ENCODE data around the gene HFE. TPM values are rescaled to one million over a fixed set of nuclear protein-coding genes. Genes with fewer than 3 reads are reported as not detected.

Gene HFE
- total and polyA plus RNA-seq, 2 of the 13 experiments (the other 11 are each of a cell fraction or from before 2014, with no cell fraction given), result 3.7 to 6.3 TPM

- no peak for TF ChIP-seq TBX3 (IDR thresholded peaks at IDR 0.05; ENCODE audit: borderline replicate concordance)
- no peak for TF ChIP-seq SMARCC2 (IDR thresholded peaks at IDR 0.05)
- TF ChIP-seq NKX3-1 (CRISPR knock-in tag; IDR thresholded peaks at IDR 0.05), result peak; percentile 86; the same call in 1 of the 2 replicates
- no peak for TF ChIP-seq SNRNP70 (IDR thresholded peaks at IDR 0.05; ENCODE audit: low read depth, low read length)
- peak; percentile 36; the same call in 1 of the 2 replicates for TF ChIP-seq RARA (CRISPR knock-in tag; IDR thresholded peaks at IDR 0.05)
- TF ChIP-seq, protein P1, sequence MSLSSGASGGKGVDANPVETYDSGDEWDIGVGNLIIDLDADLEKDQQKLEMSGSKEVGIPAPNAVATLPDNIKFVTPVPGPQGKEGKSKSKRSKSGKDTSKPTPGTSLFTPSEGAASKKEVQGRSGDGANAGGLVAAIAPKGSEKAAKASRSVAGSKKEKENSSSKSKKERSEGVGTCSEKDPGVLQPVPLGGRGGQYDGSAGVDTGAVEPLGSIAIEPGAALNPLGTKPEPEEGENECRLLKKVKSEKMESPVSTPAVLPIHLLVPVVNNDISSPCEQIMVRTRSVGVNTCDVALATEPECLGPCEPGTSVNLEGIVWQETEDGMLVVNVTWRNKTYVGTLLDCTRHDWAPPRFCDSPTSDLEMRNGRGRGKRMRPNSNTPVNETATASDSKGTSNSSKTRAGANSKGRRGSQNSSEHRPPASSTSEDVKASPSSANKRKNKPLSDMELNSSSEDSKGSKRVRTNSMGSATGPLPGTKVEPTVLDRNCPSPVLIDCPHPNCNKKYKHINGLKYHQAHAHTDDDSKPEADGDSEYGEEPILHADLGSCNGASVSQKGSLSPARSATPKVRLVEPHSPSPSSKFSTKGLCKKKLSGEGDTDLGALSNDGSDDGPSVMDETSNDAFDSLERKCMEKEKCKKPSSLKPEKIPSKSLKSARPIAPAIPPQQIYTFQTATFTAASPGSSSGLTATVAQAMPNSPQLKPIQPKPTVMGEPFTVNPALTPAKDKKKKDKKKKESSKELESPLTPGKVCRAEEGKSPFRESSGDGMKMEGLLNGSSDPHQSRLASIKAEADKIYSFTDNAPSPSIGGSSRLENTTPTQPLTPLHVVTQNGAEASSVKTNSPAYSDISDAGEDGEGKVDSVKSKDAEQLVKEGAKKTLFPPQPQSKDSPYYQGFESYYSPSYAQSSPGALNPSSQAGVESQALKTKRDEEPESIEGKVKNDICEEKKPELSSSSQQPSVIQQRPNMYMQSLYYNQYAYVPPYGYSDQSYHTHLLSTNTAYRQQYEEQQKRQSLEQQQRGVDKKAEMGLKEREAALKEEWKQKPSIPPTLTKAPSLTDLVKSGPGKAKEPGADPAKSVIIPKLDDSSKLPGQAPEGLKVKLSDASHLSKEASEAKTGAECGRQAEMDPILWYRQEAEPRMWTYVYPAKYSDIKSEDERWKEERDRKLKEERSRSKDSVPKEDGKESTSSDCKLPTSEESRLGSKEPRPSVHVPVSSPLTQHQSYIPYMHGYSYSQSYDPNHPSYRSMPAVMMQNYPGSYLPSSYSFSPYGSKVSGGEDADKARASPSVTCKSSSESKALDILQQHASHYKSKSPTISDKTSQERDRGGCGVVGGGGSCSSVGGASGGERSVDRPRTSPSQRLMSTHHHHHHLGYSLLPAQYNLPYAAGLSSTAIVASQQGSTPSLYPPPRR (CRISPR knock-in tag; IDR thresholded peaks at IDR 0.05; ENCODE audit: borderline replicate concordance), result no peak; the same call in 1 of the 2 replicates
- TF ChIP-seq RAD51 (IDR thresholded peaks at IDR 0.05; ENCODE audit: borderline replicate concordance), result no peak
- peak; percentile 89 for TF ChIP-seq KLF13 (CRISPR knock-in tag; IDR thresholded peaks at IDR 0.05)
- TF ChIP-seq ZNF879 (CRISPR knock-in tag; IDR thresholded peaks at IDR 0.05), result no peak; the same call in 1 of the 2 replicates
- peak; percentile 81 for TF ChIP-seq ZNF451 (CRISPR knock-in tag; IDR thresholded peaks at IDR 0.05)
- peak; percentile 64; the same call in 1 of the 2 replicates for TF ChIP-seq ZBTB20 (CRISPR knock-in tag; IDR thresholded peaks at IDR 0.05; ENCODE audit: borderline replicate concordance, low read depth)
- TF ChIP-seq, protein P2, sequence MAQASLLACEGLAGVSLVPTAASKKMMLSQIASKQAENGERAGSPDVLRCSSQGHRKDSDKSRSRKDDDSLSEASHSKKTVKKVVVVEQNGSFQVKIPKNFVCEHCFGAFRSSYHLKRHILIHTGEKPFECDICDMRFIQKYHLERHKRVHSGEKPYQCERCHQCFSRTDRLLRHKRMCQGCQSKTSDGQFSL (CRISPR knock-in tag; IDR thresholded peaks at IDR 0.05), result peak; percentile 69; the same call in 1 of the 2 replicates
- TF ChIP-seq ZNF17 (CRISPR knock-in tag; IDR thresholded peaks at IDR 0.05), result no peak
- no peak; the same call in 1 of the 2 replicates for TF ChIP-seq ZNF614 (CRISPR knock-in tag; IDR thresholded peaks at IDR 0.05; ENCODE audit: borderline replicate concordance)
- TF ChIP-seq MATR3 (CRISPR knock-in tag; IDR thresholded peaks at IDR 0.05), result no peak
- TF ChIP-seq ZNF207 (IDR thresholded peaks at IDR 0.05; ENCODE audit: borderline replicate concordance), result no peak
- TF ChIP-seq, protein P3, sequence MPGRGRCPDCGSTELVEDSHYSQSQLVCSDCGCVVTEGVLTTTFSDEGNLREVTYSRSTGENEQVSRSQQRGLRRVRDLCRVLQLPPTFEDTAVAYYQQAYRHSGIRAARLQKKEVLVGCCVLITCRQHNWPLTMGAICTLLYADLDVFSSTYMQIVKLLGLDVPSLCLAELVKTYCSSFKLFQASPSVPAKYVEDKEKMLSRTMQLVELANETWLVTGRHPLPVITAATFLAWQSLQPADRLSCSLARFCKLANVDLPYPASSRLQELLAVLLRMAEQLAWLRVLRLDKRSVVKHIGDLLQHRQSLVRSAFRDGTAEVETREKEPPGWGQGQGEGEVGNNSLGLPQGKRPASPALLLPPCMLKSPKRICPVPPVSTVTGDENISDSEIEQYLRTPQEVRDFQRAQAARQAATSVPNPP (CRISPR knock-in tag; IDR thresholded peaks at IDR 0.05), result peak; percentile 70; the same call in 1 of the 2 replicates
- peak; percentile 88; the same call in 1 of the 2 replicates for TF ChIP-seq ZNF367 (CRISPR knock-in tag; IDR thresholded peaks at IDR 0.05; ENCODE audit: borderline replicate concordance)
- TF ChIP-seq ZNF20 (CRISPR knock-in tag; IDR thresholded peaks at IDR 0.05), result no peak
- TF ChIP-seq GATAD1 (CRISPR knock-in tag; IDR thresholded peaks at IDR 0.05), result peak; percentile 60; the same call in 1 of the 2 replicates
- TF ChIP-seq HOMEZ (CRISPR knock-in tag; IDR thresholded peaks at IDR 0.05; ENCODE audit: low read depth), result peak; percentile 54; the same call in 1 of the 2 replicates
- TF ChIP-seq CBX2 (IDR thresholded peaks at IDR 0.05; ENCODE audit: low read depth, low read length), result no peak
- TF ChIP-seq CBX2 (CRISPR knock-in tag; IDR thresholded peaks at IDR 0.05; ENCODE audit: low read depth), result no peak
Observed at GRCh38 chr6:26123947-26124780, 36.9 kb downstream of the HFE start (continued).
